NCI-H82 treated with DMSO at 0.1 percent for 48 hours (cell line): ENCODE data around the gene CSTA.
A peak's percentile ranks its signal among the peaks of the same experiment; 100 is the strongest.

Source experiments
- DNase-seq: peaks from one replicate; lab custom pipeline; 2025; ENCODE audit not compliant: unreplicated experiment; lab: John Stamatoyannopoulos, UW

Gene CSTA, protein sequence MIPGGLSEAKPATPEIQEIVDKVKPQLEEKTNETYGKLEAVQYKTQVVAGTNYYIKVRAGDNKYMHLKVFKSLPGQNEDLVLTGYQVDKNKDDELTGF

DNA sequence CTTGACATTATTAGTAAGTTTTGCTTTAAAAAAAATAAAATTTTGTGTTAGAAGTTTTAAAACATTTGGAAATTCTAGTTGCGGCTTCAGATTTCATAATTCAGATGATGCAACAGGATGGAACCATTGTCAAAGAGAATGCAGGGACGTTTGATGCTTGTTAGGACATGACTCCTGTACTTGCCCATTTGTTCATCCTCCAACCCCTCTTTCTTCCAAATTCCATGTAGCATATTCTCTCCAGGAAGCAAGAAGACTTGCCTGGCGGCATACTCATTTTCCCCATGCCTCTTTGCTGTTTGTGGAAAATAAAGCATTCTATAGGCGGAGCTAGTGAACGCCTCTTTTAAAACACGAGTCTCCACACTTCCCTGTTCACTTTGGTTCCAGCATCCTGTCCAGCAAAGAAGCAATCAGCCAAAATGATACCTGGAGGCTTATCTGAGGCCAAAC is at the start of gene CSTA:
TSS of gene CSTA (plus strand) at position 378 of the 453 bp plus-strand sequence. CDS start at position 423, 45 bp downstream.
- no peak for DNase-seq

DNA sequence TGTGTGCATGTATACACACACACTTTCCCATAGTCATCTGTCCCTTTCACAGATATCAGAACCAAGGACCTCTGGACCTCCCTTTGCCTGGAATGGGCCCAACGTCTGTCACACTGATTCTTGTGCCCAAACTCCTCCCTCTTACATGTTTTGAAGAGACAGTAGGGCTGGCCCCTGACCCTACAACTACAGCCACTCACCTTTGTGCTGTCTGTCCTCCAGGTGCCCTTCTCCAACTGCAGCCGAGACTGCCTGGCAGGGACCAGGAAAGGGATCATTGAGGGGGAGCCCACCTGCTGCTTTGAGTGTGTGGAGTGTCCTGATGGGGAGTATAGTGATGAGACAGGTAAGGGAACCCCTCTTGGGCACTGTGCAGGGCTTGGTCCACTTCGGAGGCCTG is 43.2 kb upstream of the CSTA start:
- no peak for DNase-seq

DNA sequence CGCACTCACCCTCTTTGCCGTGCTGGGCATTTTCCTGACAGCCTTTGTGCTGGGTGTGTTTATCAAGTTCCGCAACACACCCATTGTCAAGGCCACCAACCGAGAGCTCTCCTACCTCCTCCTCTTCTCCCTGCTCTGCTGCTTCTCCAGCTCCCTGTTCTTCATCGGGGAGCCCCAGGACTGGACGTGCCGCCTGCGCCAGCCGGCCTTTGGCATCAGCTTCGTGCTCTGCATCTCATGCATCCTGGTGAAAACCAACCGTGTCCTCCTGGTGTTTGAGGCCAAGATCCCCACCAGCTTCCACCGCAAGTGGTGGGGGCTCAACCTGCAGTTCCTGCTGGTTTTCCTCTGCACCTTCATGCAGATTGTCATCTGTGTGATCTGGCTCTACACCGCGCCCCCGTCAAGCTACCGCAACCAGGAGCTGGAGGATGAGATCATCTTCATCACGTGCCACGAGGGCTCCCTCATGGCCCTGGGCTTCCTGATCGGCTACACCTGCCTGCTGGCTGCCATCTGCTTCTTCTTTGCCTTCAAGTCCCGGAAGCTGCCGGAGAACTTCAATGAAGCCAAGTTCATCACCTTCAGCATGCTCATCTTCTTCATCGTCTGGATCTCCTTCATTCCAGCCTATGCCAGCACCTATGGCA is 41.1 kb upstream of the CSTA start:
- no peak for DNase-seq

- DNase-seq = no peak
Observed at GRCh38 chr3:122284486-122284885, 40.6 kb upstream of the CSTA start.

GRCh38 chr3:122294359-122294758 is 30.7 kb upstream of the CSTA start:
- no peak for DNase-seq

- DNase-seq = no peak
Observed at GRCh38 chr3:122295266-122296062, 29.6 kb upstream of the CSTA start.

GRCh38 chr3:122298239-122298638 is 26.8 kb upstream of the CSTA start:
- DNase-seq = no peak

- no peak for DNase-seq
Observed at GRCh38 chr3:122299215-122299614, 25.8 kb upstream of the CSTA start.

DNA sequence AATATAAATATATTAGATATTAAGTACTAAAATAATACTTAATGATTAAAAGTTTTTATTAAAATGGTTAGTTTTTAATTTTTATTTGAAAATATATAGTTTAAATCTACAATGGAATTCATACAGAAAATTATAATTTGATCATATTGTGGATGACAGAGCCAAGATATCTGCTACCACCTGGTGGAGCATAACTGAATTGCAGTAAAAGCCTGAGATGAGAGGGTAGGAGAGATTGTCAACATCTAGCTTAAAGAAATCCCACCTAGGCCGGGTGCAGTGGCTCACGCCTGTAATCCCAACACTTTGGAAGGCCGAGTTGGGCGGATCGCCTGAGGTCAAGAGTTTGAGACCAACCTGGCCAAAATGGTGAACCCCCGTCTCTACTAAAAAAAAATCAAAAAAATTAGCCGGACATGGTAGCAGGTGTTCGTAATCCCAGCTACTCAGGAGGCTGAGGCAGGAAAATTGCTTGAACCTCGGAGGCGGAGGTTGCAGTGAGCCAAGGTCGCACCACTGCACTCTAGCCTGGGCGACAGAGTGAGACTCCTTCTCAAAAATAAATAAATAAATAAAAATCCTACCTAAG is 25.1 kb upstream of the CSTA start:
- peak; percentile 6 for DNase-seq

GRCh38 chr3:122301063-122301462 is 24.0 kb upstream of the CSTA start:
- no peak for DNase-seq

DNA sequence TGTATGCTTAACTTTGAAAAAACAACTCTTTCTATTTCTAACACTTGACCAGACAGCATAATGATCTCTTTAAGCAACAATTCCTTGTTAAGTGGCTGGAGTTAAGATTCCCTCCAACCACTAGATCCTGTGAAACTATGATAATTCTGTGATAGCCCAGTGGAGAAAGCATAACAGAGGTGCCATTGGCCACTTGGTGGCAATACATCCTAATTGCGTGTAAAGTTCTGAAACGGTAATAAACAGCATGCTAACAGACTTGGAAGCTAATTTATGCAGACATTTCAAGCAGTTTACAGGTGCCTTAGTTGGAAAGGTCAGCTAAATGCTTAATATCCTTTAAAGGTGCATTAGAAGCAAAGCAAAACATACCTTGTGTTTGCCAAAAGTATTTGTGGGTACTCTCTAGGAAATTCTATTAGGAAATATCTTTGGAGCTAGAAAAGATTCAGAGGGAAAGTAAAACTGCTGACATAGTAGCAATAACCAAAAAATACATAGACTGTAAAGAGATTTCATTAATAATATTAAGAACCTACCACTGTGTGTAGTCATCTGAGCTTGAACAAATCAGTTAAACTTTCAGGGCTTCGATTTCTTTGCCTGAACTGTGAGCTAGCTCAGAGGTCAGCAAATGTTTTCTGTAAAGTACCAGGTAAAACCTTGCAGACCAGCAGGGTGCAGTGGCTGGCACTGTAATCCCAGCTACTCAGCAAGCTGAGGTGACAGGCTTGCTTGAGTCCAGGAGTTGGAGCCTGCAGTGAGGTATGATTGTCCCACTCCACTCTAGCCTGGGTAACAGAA is 19.0 kb upstream of the CSTA start:
- no peak for DNase-seq

- DNase-seq = no peak
Observed at GRCh38 chr3:122306622-122306953, 18.5 kb upstream of the CSTA start.

DNA sequence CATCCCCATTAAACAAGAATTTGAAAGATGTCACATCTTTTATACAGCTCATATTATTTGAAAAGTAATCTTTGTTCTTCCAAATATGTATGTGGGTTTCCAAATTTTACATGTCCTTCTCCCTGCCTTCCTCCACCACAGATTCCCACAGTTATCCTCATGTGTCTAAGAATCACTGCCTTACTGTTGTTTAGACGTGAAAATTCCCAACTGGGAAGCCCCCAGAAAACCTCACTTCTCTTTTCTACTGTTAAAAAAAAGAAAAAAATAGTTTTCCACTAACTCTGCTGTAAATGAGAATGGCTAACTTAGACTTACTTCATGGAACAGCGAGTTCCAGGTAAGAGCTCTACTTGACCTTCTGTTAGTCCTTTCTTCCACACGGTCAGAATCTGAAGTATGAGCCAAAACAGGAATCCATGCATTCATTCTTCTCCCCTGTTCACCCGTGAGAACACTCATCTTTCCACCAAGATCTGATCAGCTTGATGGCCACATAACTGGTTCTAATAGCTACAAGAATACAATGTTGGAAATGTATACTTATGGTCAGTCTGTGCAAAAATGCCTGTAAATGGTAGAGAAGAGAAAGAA is 17.9 kb upstream of the CSTA start:
- DNase-seq = no peak

GRCh38 chr3:122307976-122308375 is 17.1 kb upstream of the CSTA start:
- no peak for DNase-seq

- no peak for DNase-seq
Observed at GRCh38 chr3:122310361-122310760, 14.7 kb upstream of the CSTA start.

- DNase-seq = no peak
Observed at GRCh38 chr3:122312826-122313225, 12.2 kb upstream of the CSTA start.

DNA sequence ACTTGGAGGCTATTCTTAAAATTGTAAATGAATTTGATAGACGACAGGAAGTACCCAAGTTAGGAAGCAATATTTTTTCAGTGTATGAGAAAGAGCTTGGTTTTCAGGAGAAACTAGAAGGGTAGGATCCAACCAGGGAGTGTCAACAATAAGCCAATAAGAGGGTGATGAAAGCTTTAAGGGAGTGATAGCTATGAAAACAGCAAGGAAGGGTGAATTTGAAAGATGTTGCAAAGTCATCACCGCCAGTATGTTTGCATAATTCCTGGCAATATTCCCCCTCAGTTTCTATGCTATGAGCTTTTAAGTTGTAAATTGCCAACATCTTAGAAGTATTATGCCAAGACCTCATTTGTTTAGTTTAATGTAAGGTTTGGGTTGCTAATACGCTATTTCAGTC is 11.8 kb upstream of the CSTA start:
- no peak for DNase-seq

DNA sequence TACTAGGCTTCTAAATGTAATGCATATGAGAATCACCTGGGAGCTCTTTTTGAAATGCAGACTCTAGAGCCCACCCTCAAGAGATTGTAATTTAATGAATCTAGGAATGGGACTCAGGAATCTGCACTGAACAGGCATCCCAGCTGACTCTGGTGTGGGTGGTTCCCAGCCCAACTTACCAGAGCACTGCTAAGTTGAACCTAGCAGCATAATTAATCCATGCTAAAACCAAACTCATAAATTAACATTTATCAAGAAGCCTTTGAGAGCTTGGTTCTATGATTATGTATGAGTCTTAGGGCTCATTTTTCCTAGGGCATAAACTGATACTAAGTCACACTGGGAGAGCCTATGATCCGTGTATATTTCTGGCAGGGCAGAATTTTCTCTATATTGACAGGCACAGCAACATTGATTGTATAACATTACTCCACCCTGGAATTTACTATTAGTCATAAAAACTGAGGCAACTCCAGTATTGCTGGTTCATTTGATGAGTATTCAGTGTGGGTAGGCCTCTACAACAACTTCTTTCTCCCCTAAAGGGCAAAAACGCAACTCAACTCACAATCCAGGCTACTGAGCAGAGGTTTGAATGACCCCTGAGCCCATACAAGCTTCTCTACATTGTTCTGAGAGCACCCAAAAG is 10.7 kb upstream of the CSTA start:
- DNase-seq = no peak

DNA sequence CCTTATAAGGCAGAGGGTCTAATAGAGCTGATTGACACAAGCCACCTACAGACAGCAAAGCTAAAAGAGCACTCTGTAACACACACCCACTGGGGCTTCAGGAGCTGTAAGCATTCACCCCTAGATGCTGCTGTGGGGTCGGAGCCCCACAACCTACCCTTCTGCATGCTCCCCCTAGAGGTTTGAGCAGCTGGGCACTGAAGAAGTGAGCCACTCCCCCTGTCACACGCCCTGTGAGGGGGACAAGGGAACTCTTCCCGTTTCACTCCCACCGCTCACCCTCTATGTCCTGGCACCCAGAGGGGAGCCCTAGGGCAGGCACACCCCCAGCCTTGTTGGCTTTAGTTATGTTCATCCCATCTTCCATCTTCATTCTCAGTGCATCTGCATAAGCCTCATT is 9.4 kb upstream of the CSTA start:
- DNase-seq = no peak

DNA sequence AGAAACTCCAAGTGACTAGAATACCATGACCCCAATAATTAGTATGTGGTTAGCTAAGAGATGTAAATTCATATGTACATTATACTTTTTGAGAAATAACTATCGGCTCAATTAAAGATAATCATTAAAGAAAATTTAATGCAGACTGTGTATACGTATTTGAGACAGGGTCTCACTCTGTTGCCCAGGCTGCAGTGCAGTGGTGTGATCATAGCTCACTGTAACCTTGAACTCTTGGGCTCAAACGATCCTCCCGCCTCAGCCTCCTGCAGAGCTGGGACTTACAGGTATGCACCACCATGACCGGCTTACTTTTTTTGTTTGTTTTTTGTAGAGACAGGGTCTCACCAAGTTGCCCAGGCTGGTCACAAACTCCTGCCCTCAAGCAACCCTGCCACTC is 8.7 kb upstream of the CSTA start:
- no peak for DNase-seq
